CD4-positive, CD25-positive, alpha-beta regulatory T cell (primary cell): ENCODE measurements around the gene MMP10. TPM values are rescaled to one million over a fixed set of nuclear protein-coding genes. Genes with fewer than 3 reads are reported as not detected.

Experiments
- ATAC-seq, 2 donors: fragments of 150-1000 bp; cut with Tn5 transposase; one replicate each; pipeline ENCODE4 v1.10.0; 2021; ENCODE audit warnings: low read depth in 2 of 2, moderate number of reproducible peaks in 2 of 2, moderate library complexity in 1 of 2
- DNase-seq, 3 donors: peaks; one replicate each; pipeline versions ENCODE4 v3.0.0 to v3.0.0-alpha.2; 2012 to 2022; ENCODE audit warnings: mixed read lengths in 1 of 3
- H3K27ac ChIP-seq: one replicate; pipeline ENCODE4 v1.7.0; 2013; ENCODE audit warnings: mild to moderate bottlenecking, low read length; ENCODE audit not compliant: insufficient read depth, poor library complexity, severe bottlenecking
- H3K27me3 ChIP-seq: one replicate; pipeline ENCODE4 v1.7.0; 2013; ENCODE audit warnings: low read length; ENCODE audit not compliant: control insufficient read depth, insufficient read depth
- H3K36me3 ChIP-seq: one replicate; pipeline ENCODE4 v1.7.0; 2013; ENCODE audit warnings: mild to moderate bottlenecking, low read length, moderate library complexity; ENCODE audit not compliant: control insufficient read depth, insufficient read depth
- H3K4me1 ChIP-seq: 2 replicates; pipeline ENCODE4 v1.7.0; 2013; ENCODE audit warnings: mild to moderate bottlenecking, low read length; ENCODE audit not compliant: insufficient read depth, control insufficient read depth, poor library complexity, severe bottlenecking
- H3K4me3 ChIP-seq: one replicate; pipeline ENCODE4 v1.7.0; 2013; ENCODE audit warnings: low read depth, mild to moderate bottlenecking, low read length, moderate library complexity
- H3K9me3 ChIP-seq, 2 experiments: 1 replicate in 1 of 2; 2 replicates in 1 of 2; pipeline ENCODE4 v1.7.0; 2013; ENCODE audit warnings: low read length in 2 of 2, mild to moderate bottlenecking in 1 of 2, moderate library complexity in 1 of 2; ENCODE audit not compliant: control insufficient read depth in 2 of 2
- H3K27ac Mint-ChIP-seq, 3 donors: one replicate each; pipeline ENCODE4 v1.8.0; 2020 to 2022; ENCODE audit warnings: mild to moderate bottlenecking in 3 of 3, mixed read lengths in 3 of 3, moderate library complexity in 2 of 3
- H3K27me3 Mint-ChIP-seq: one replicate; pipeline ENCODE4 v1.8.0; 2022; ENCODE audit warnings: mild to moderate bottlenecking, mixed read lengths
- H3K36me3 Mint-ChIP-seq: one replicate; pipeline ENCODE4 v1.8.0; 2020; ENCODE audit warnings: mixed read lengths
- H3K4me1 Mint-ChIP-seq, 4 donors: one replicate each; pipeline ENCODE4 v1.8.0; 2020 to 2022; ENCODE audit warnings: mixed read lengths in 4 of 4, mild to moderate bottlenecking in 1 of 4
- H3K4me3 Mint-ChIP-seq, 4 donors: one replicate each; pipeline ENCODE4 v1.8.0; 2020 to 2022; ENCODE audit warnings: mild to moderate bottlenecking in 4 of 4, mixed read lengths in 4 of 4, moderate library complexity in 3 of 4
- H3K9me3 Mint-ChIP-seq, 7 donors: one replicate each; pipeline ENCODE4 v1.8.0; 2020 to 2022; ENCODE audit warnings: mixed read lengths in 7 of 7, mild to moderate bottlenecking in 3 of 7, moderate library complexity in 2 of 7
- polyA plus RNA-seq, 4 donors: library from polyadenylated mRNA; unstranded; fragments of 300-500 nt; fragmentation: Illumina TruSeq; gene quantifications; one replicate each; pipeline ENCODE4 v1.2.3, GENCODE V29; 2021
- total RNA-seq: library from RNA; stranded (reverse); gene quantifications from one replicate; pipeline ENCODE4 v1.2.3, GENCODE V29; 2022

Gene MMP10
- total and polyA plus RNA-seq, 5 donors from 2014 or later: not detected

GRCh38 chr11:102781676-102782075 is 1.2 kb upstream of the MMP10 start:
- Mint-ChIP-seq H3K9me3 (no peaks in the 10 kb centered on the region), H3K4me1 (no peaks in the 10 kb centered on the region), H3K36me3 (no peaks in the 10 kb centered on the region), H3K4me3 (no peak overlapping the region), H3K27me3 (no peaks in the 10 kb centered on the region), H3K27ac (no peak overlapping the region)
- H3K4me3 ChIP-seq: no peak overlapping the region
- H3K9me3 ChIP-seq: no peaks in the 10 kb centered on the region
- DNase-seq (no peak), ATAC-seq (no peak)
- H3K36me3 ChIP-seq: no peaks in the 10 kb centered on the region
- no peaks in the 10 kb centered on the region for H3K4me1 ChIP-seq
- H3K27me3 ChIP-seq: no peaks in the 10 kb centered on the region
- no peak overlapping the region for H3K27ac ChIP-seq

GRCh38 chr11:102776454-102776853 is 4.0 kb downstream of the MMP10 start:
- Mint-ChIP-seq H3K27me3 (peaks cover 1% of the 10 kb centered on the region), H3K9me3 (no peaks in the 10 kb centered on the region), H3K4me1 (no peaks in the 10 kb centered on the region), H3K27ac (no peak overlapping the region), H3K36me3 (no peaks in the 10 kb centered on the region), H3K4me3 (no peak overlapping the region)
- DNase-seq (no peak), ATAC-seq (no peak)
- H3K9me3 ChIP-seq: no peaks in the 10 kb centered on the region
- no peaks in the 10 kb centered on the region for H3K27me3 ChIP-seq
- no peaks in the 10 kb centered on the region for H3K4me1 ChIP-seq
- no peak overlapping the region for H3K27ac ChIP-seq
- no peak overlapping the region for H3K4me3 ChIP-seq
- no peaks in the 10 kb centered on the region for H3K36me3 ChIP-seq

- Histone ChIP-seq H3K4me3 (no peak overlapping the region), H3K27ac (no peak overlapping the region), H3K27me3 (no peaks in the 10 kb centered on the region), H3K4me1 (no peaks in the 10 kb centered on the region), H3K36me3 (no peaks in the 10 kb centered on the region), H3K9me3 (no peaks in the 10 kb centered on the region)
- H3K4me3 Mint-ChIP-seq: no peak overlapping the region
- H3K4me1 Mint-ChIP-seq: no peaks in the 10 kb centered on the region
- ATAC-seq (no peak), DNase-seq (no peak)
- no peaks in the 10 kb centered on the region for H3K36me3 Mint-ChIP-seq
- peaks cover 4% of the 10 kb centered on the region for H3K27me3 Mint-ChIP-seq
- peaks cover 0 to 4% (median 0%) of the 10 kb centered on the region in 7 donors for H3K9me3 Mint-ChIP-seq
- H3K27ac Mint-ChIP-seq: no peak overlapping the region
These were observed 7.0 kb downstream of the MMP10 start for GRCh38 chr11:102773386-102773785.

- Mint-ChIP-seq H3K4me1 (no peaks in the 10 kb centered on the region), H3K27me3 (peaks cover 4% of the 10 kb centered on the region), H3K27ac (no peak overlapping the region), H3K9me3 (peaks cover 0 to 4% (median 0%) of the 10 kb centered on the region in 7 donors), H3K4me3 (no peak overlapping the region), H3K36me3 (no peaks in the 10 kb centered on the region)
- ATAC-seq (no peak), DNase-seq (no peak)
- no peaks in the 10 kb centered on the region for H3K4me1 ChIP-seq
- H3K9me3 ChIP-seq: no peaks in the 10 kb centered on the region
- H3K36me3 ChIP-seq: no peaks in the 10 kb centered on the region
- H3K4me3 ChIP-seq: no peak overlapping the region
- H3K27me3 ChIP-seq: peaks cover 3% of the 10 kb centered on the region
- H3K27ac ChIP-seq: no peak overlapping the region
These were observed 9.1 kb downstream of the MMP10 start for GRCh38 chr11:102771351-102771750.

- DNase-seq: no peak
- Histone ChIP-seq H3K9me3 (no peaks in the 10 kb centered on the region), H3K27ac (no peak overlapping the region), H3K4me3 (no peak overlapping the region), H3K27me3 (peaks cover 3% of the 10 kb centered on the region), H3K36me3 (no peaks in the 10 kb centered on the region), H3K4me1 (no peaks in the 10 kb centered on the region)
- Mint-ChIP-seq H3K4me3 (no peak overlapping the region), H3K9me3 (peaks cover 0 to 4% (median 0%) of the 10 kb centered on the region in 7 donors), H3K27ac (no peak overlapping the region), H3K36me3 (no peaks in the 10 kb centered on the region), H3K4me1 (no peaks in the 10 kb centered on the region), H3K27me3 (peaks cover 4% of the 10 kb centered on the region)
- no peak for ATAC-seq
These were observed 10.2 kb downstream of the MMP10 start for GRCh38 chr11:102770191-102770590.

- Mint-ChIP-seq H3K36me3 (no peaks in the 10 kb centered on the region), H3K27ac (no peak overlapping the region), H3K9me3 (peaks cover 0 to 4% (median 0%) of the 10 kb centered on the region in 7 donors), H3K4me3 (no peak overlapping the region), H3K27me3 (peaks cover 4% of the 10 kb centered on the region), H3K4me1 (no peaks in the 10 kb centered on the region)
- Histone ChIP-seq H3K4me3 (no peak overlapping the region), H3K27ac (no peak overlapping the region), H3K36me3 (no peaks in the 10 kb centered on the region), H3K9me3 (no peaks in the 10 kb centered on the region), H3K27me3 (peaks cover 3% of the 10 kb centered on the region), H3K4me1 (no peaks in the 10 kb centered on the region)
- DNase-seq (no peak), ATAC-seq (no peak)
These were observed 12.6 kb downstream of the MMP10 start for GRCh38 chr11:102767800-102768199.

GRCh38 chr11:102763440-102763839 is 17.0 kb downstream of the MMP10 start:
- Mint-ChIP-seq H3K27ac (peak overlapping the region in 1 of 3 donors; percentile 88), H3K36me3 (no peaks in the 10 kb centered on the region), H3K4me3 (no peak overlapping the region), H3K9me3 (peaks cover 0 to 3% (median 0%) of the 10 kb centered on the region in 7 donors), H3K4me1 (no peaks in the 10 kb centered on the region), H3K27me3 (no peaks in the 10 kb centered on the region)
- Histone ChIP-seq H3K27ac (no peak overlapping the region), H3K4me1 (no peaks in the 10 kb centered on the region), H3K36me3 (no peaks in the 10 kb centered on the region), H3K27me3 (peaks cover 3% of the 10 kb centered on the region), H3K4me3 (no peak overlapping the region), H3K9me3 (no peaks in the 10 kb centered on the region)
- ATAC-seq: no peak
- DNase-seq: no peak

- peaks cover 3% of the 10 kb centered on the region for H3K27me3 ChIP-seq
- H3K4me1 Mint-ChIP-seq: no peaks in the 10 kb centered on the region
- no peak overlapping the region for H3K4me3 ChIP-seq
- H3K36me3 ChIP-seq: no peaks in the 10 kb centered on the region
- peaks cover under 1% of the 10 kb centered on the region for H3K27me3 Mint-ChIP-seq
- no peaks in the 10 kb centered on the region for H3K9me3 ChIP-seq
- DNase-seq: no peak
- no peak for ATAC-seq
- H3K36me3 Mint-ChIP-seq: no peaks in the 10 kb centered on the region
- peaks cover 0 to 3% (median 0%) of the 10 kb centered on the region in 7 donors for H3K9me3 Mint-ChIP-seq
- no peak overlapping the region for H3K27ac ChIP-seq
- no peaks in the 10 kb centered on the region for H3K4me1 ChIP-seq
- no peak overlapping the region for H3K27ac Mint-ChIP-seq
- no peak overlapping the region for H3K4me3 Mint-ChIP-seq
These were observed 18.1 kb downstream of the MMP10 start for GRCh38 chr11:102762361-102762767.
